Neural progenitor cell (in vitro differentiated cells): ENCODE data around the gene ARF1. TPM values are rescaled to one million over a fixed set of nuclear protein-coding genes. Genes with fewer than 3 reads are reported as not detected.

Experiments
- DNase-seq: peaks from one replicate; pipeline ENCODE4 v3.0.0-alpha.2; 2016; ENCODE audit warnings: low spot score
- H2AFZ ChIP-seq: fragments of 200-600 bp; sonication (generic); replicated peaks from 2 replicates; pipeline ENCODE4 v1.6.1; 2016; ENCODE audit warnings: antibody characterized with exemption
- H3F3A ChIP-seq: fragments of 200-600 bp; sonication (generic); 2 replicates; pipeline ENCODE4 v1.6.1; 2016; ENCODE audit warnings: antibody characterized with exemption, low read depth
- H3K27ac ChIP-seq: fragments of 200-600 bp; sonication (generic); 2 replicates; pipeline ENCODE4 v1.5.1; 2016; ENCODE audit warnings: mild to moderate bottlenecking
- H3K27me3 ChIP-seq: fragments of 200-600 bp; sonication (generic); 2 replicates; pipeline ENCODE4 v1.6.1; 2016; ENCODE audit warnings: mild to moderate bottlenecking, moderate library complexity
- H3K36me3 ChIP-seq: fragments of 200-600 bp; sonication (generic); 2 replicates; pipeline ENCODE4 v1.5.1; 2016
- H3K4me1 ChIP-seq: fragments of 200-600 bp; sonication (generic); 2 replicates; pipeline ENCODE4 v1.6.1; 2016; ENCODE audit warnings: mixed run types
- H3K4me2 ChIP-seq: fragments of 200-600 bp; sonication (generic); 2 replicates; pipeline ENCODE4 v1.6.1; 2016
- H3K4me3 ChIP-seq: fragments of 200-600 bp; sonication (generic); 2 replicates; pipeline ENCODE4 v1.5.1; 2016
- H3K79me2 ChIP-seq: fragments of 200-600 bp; sonication (generic); 2 replicates; pipeline ENCODE4 v1.6.1; 2016; ENCODE audit warnings: low read depth
- H3K9ac ChIP-seq: fragments of 200-600 bp; sonication (generic); 2 replicates; pipeline ENCODE4 v1.6.1; 2016
- H3K9me3 ChIP-seq: fragments of 200-600 bp; sonication (generic); 2 replicates; pipeline ENCODE4 v1.5.1; 2016; ENCODE audit warnings: low read depth
- H4K20me1 ChIP-seq: fragments of 200-600 bp; sonication (generic); 2 replicates; pipeline ENCODE4 v1.6.1; 2016; ENCODE audit warnings: low read depth
- H3K27ac Mint-ChIP-seq: 3 replicates; pipeline ENCODE4 v1.8.0; 2021; ENCODE audit warnings: mixed read lengths
- H3K27me3 Mint-ChIP-seq: 2 replicates; pipeline ENCODE4 v1.8.0; 2022; ENCODE audit warnings: low read depth, mild to moderate bottlenecking, inconsistent platforms, moderate library complexity, mixed read lengths; ENCODE audit not compliant: insufficient read depth
- H3K36me3 Mint-ChIP-seq: 3 replicates; pipeline ENCODE4 v1.8.0; 2021; ENCODE audit warnings: mixed read lengths
- H3K4me1 Mint-ChIP-seq: 3 replicates; pipeline ENCODE4 v1.8.0; 2021; ENCODE audit warnings: mixed read lengths
- H3K4me3 Mint-ChIP-seq: 3 replicates; pipeline ENCODE4 v1.8.0; 2021; ENCODE audit warnings: mild to moderate bottlenecking, moderate library complexity, mixed read lengths
- H3K9me3 Mint-ChIP-seq: 3 replicates; pipeline ENCODE4 v1.8.0; 2020; ENCODE audit warnings: mixed read lengths
- EZH2 ChIP-seq: fragments of 200-600 bp; sonication (generic); IDR thresholded peaks from 2 replicates; pipeline ENCODE4 v1.6.1; 2017; ENCODE audit warnings: antibody characterized with exemption, mild to moderate bottlenecking, moderate library complexity
- EZH2phosphoT487 ChIP-seq: fragments of 200-600 bp; sonication (generic); IDR thresholded peaks from 2 replicates; pipeline ENCODE4 v1.6.1; 2017; ENCODE audit warnings: antibody characterized with exemption
- total RNA-seq: library from RNA; depleted of rRNA; stranded (reverse); fragments of >200 nt; gene quantifications from 2 replicates; pipeline ENCODE4 v1.2.3, GENCODE V29; 2015; ENCODE audit warnings: low replicate concordance
- TF ChIP-seq, protein P1 (sequence below): fragments of 200-600 bp; sonication (generic); IDR thresholded peaks from 2 replicates; pipeline ENCODE4 v1.5.1; 2017; ENCODE audit warnings: antibody characterized with exemption, mild to moderate bottlenecking

Gene ARF1
- total RNA-seq, 1 donor from 2014 or later: 95.1 TPM

GRCh38 chr1:228107636-228108035 is 25.1 kb downstream of the ARF1 start:
- Mint-ChIP-seq H3K27me3 (peaks cover 19% of the 10 kb centered on the region), H3K36me3 (no peaks in the 10 kb centered on the region), H3K27ac (no peak overlapping the region), H3K9me3 (no peaks in the 10 kb centered on the region), H3K4me1 (peaks cover 28% of the 10 kb centered on the region), H3K4me3 (peak overlapping the region; percentile 96)
- peaks cover 8% of the 10 kb centered on the region for H3K27me3 ChIP-seq
- TF ChIP-seq EZH2phosphoT487 (no peak), EZH2 (no peak)
- TF ChIP-seq, protein P1, sequence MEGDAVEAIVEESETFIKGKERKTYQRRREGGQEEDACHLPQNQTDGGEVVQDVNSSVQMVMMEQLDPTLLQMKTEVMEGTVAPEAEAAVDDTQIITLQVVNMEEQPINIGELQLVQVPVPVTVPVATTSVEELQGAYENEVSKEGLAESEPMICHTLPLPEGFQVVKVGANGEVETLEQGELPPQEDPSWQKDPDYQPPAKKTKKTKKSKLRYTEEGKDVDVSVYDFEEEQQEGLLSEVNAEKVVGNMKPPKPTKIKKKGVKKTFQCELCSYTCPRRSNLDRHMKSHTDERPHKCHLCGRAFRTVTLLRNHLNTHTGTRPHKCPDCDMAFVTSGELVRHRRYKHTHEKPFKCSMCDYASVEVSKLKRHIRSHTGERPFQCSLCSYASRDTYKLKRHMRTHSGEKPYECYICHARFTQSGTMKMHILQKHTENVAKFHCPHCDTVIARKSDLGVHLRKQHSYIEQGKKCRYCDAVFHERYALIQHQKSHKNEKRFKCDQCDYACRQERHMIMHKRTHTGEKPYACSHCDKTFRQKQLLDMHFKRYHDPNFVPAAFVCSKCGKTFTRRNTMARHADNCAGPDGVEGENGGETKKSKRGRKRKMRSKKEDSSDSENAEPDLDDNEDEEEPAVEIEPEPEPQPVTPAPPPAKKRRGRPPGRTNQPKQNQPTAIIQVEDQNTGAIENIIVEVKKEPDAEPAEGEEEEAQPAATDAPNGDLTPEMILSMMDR: no peak
- peaks cover 16% of the 10 kb centered on the region for H3K79me2 ChIP-seq
- H2AFZ ChIP-seq: no peak overlapping the region
- H3K9ac ChIP-seq: no peak overlapping the region
- no peak for DNase-seq
- peaks cover 13% of the 10 kb centered on the region for H3F3A ChIP-seq
- no peak overlapping the region for H3K4me2 ChIP-seq
- no peak overlapping the region for H3K27ac ChIP-seq
- no peaks in the 10 kb centered on the region for H3K9me3 ChIP-seq
- H3K36me3 ChIP-seq: no peaks in the 10 kb centered on the region
- H4K20me1 ChIP-seq: no peaks in the 10 kb centered on the region
- no peak overlapping the region for H3K4me3 ChIP-seq
- peaks cover 8% of the 10 kb centered on the region for H3K4me1 ChIP-seq

GRCh38 chr1:228108055-228108690 is 25.7 kb downstream of the ARF1 start:
- Histone ChIP-seq H4K20me1 (no peaks in the 10 kb centered on the region), H2AFZ (no peak overlapping the region), H3K36me3 (no peaks in the 10 kb centered on the region), H3K27me3 (peaks cover 8% of the 10 kb centered on the region), H3K4me2 (peak overlapping the region; percentile 86), H3K4me1 (peaks cover 8% of the 10 kb centered on the region), H3K9me3 (no peaks in the 10 kb centered on the region), H3K4me3 (peak overlapping the region; percentile 99), H3K27ac (no peak overlapping the region), H3K79me2 (peaks cover 14% of the 10 kb centered on the region), H3F3A (peaks cover 13% of the 10 kb centered on the region), H3K9ac (peak overlapping the region; percentile 96)
- H3K27me3 Mint-ChIP-seq: peaks cover 19% of the 10 kb centered on the region
- H3K9me3 Mint-ChIP-seq: no peaks in the 10 kb centered on the region
- no peak overlapping the region for H3K27ac Mint-ChIP-seq
- H3K4me3 Mint-ChIP-seq: peak overlapping the region; percentile 96
- no peak for DNase-seq
- H3K4me1 Mint-ChIP-seq: peaks cover 28% of the 10 kb centered on the region
- no peak for TF ChIP-seq EZH2
- H3K36me3 Mint-ChIP-seq: no peaks in the 10 kb centered on the region

GRCh38 chr1:228108742-228109072 is 26.2 kb downstream of the ARF1 start:
- H3K4me1 Mint-ChIP-seq: peaks cover 23% of the 10 kb centered on the region
- Histone ChIP-seq H3K9ac (peak overlapping the region; percentile 96), H3K27me3 (peaks cover 8% of the 10 kb centered on the region), H3K27ac (no peak overlapping the region), H3K4me2 (peak overlapping the region; percentile 86), H2AFZ (peak overlapping the region; percentile 98), H3K9me3 (no peaks in the 10 kb centered on the region), H3K79me2 (peaks cover 14% of the 10 kb centered on the region), H3F3A (peaks cover 11% of the 10 kb centered on the region), H3K36me3 (no peaks in the 10 kb centered on the region), H4K20me1 (no peaks in the 10 kb centered on the region), H3K4me3 (peak overlapping the region; percentile 99), H3K4me1 (peaks cover 7% of the 10 kb centered on the region)
- H3K27me3 Mint-ChIP-seq: peaks cover 19% of the 10 kb centered on the region
- H3K4me3 Mint-ChIP-seq: peak overlapping the region; percentile 96
- TF ChIP-seq, protein P1: no peak
- TF ChIP-seq EZH2phosphoT487: no peak
- no peak for TF ChIP-seq EZH2
- no peak overlapping the region for H3K27ac Mint-ChIP-seq
- H3K36me3 Mint-ChIP-seq: no peaks in the 10 kb centered on the region
- no peaks in the 10 kb centered on the region for H3K9me3 Mint-ChIP-seq
- DNase-seq: no peak
